HepG2 (cell line): ENCODE data around the gene ATL2. TPM values are rescaled to one million over a fixed set of nuclear protein-coding genes. Genes with fewer than 3 reads are reported as not detected.

Experiments used
- ATAC-seq: fragments of 200-7000 bp; cut with Tn5 transposase; 3 replicates; pipeline ENCODE4 v1.9.1; 2020; ENCODE audit warnings: mild to moderate bottlenecking, moderate library complexity
- BruUV-seq: library from RNA; stranded (reverse); fragments of 400-500 nt; replicated peaks from 2 replicates; lab custom pipeline; 2021; lab: Mats Ljungman, UMichigan
- CTCF ChIA-PET: fragments of 300-600 bp; formaldehyde crosslinking; extraction: SDS; loops from one replicate; lab custom pipeline; 2021; ENCODE audit warnings: low total read pairs, inconsistent platforms, low intra/inter-chr PET ratio; lab: Yijun Ruan, JAX
- POLR2A ChIA-PET: fragments of 350-600 bp; sonication (Branson Sonifier 250); formaldehyde crosslinking; loops from one replicate; lab custom pipeline; 2020; ENCODE audit warnings: antibody characterized with exemption, inconsistent platforms; lab: Yijun Ruan, JAX
- DNase-seq: peaks from one replicate; pipeline ENCODE4 v3.0.0-alpha.2; 2015; ENCODE audit warnings: low spot score
- FAIRE-seq: peaks from 3 replicates; lab custom pipeline; 2011; peaks lifted over from hg19 to GRCh38; lab: Jason Lieb, UNC
- H2AFZ ChIP-seq: one replicate; pipeline ENCODE4 v1.6.1; 2011; ENCODE audit warnings: low read length, inconsistent platforms
- H3K27ac ChIP-seq: fragments of 300-600 bp; 3 replicates; pipeline ENCODE4 v1.8.0; 2011; ENCODE audit warnings: mixed run types, mild to moderate bottlenecking, mixed read lengths, low read length, inconsistent platforms; ENCODE audit not compliant: insufficient read depth; ENCODE audit errors: extremely low read length
- H3K27me3 ChIP-seq, 2 experiments: fragments of 200-600 bp in 1 of 2; 2 replicates in 1 of 2; 3 replicates in 1 of 2; pipeline versions ENCODE4 v1.6.0 to v1.8.0; 2011; ENCODE audit warnings: low read length in 2 of 2, mild to moderate bottlenecking in 2 of 2, moderate library complexity in 2 of 2, inconsistent platforms in 1 of 2; ENCODE audit not compliant: insufficient read depth in 2 of 2, control insufficient read depth in 1 of 2
- H3K36me3 ChIP-seq, 2 experiments: fragments of 200-600 bp in 1 of 2; replicated peaks in 1 of 2; 2 replicates in 1 of 2; 3 replicates in 1 of 2; pipeline versions ENCODE4 v1.5.1 to v1.8.0; 2011; ENCODE audit warnings: low read length in 2 of 2, inconsistent platforms in 1 of 2; ENCODE audit not compliant: insufficient read depth in 2 of 2, control insufficient read depth in 1 of 2
- H3K4me1 ChIP-seq: 2 replicates; pipeline ENCODE4 v1.5.1; 2012; ENCODE audit warnings: low read length, inconsistent platforms; ENCODE audit not compliant: insufficient read depth
- H3K4me2 ChIP-seq: 2 replicates; pipeline ENCODE4 v1.6.0; 2011; ENCODE audit warnings: low read depth, low read length, inconsistent platforms
- H3K4me3 ChIP-seq, 3 experiments: fragments of 200-600 bp in 1 of 3; sonication (generic), shearing (Covaris generic) in 1 of 3; replicated peaks in 1 of 3; 2 replicates each; pipeline ENCODE4 v1.5.1; 2011 to 2016; ENCODE audit warnings: low read length in 3 of 3, inconsistent platforms in 2 of 3, low read depth in 2 of 3, mild to moderate bottlenecking in 2 of 3, control low read depth in 1 of 3, mixed read lengths in 1 of 3; ENCODE audit not compliant: insufficient read depth in 1 of 3
- H3K79me2 ChIP-seq: one replicate; pipeline ENCODE4 v1.6.1; 2011; ENCODE audit warnings: low read length, inconsistent platforms; ENCODE audit not compliant: insufficient read depth
- H3K9ac ChIP-seq: 2 replicates; pipeline ENCODE4 v1.6.0; 2011; ENCODE audit warnings: mild to moderate bottlenecking, low read depth, low read length, inconsistent platforms; ENCODE audit not compliant: insufficient read depth
- H3K9me3 ChIP-seq: 2 replicates; pipeline ENCODE4 v1.5.1; 2012; ENCODE audit warnings: mild to moderate bottlenecking, low read length
- H4K20me1 ChIP-seq: 2 replicates; pipeline ENCODE4 v1.6.0; 2011; ENCODE audit warnings: inconsistent platforms, mild to moderate bottlenecking, low read length, moderate library complexity; ENCODE audit not compliant: insufficient read depth
- CENPX ChIP-seq: sonication (generic); formaldehyde crosslinking; IDR thresholded peaks from 2 replicates; pipeline ENCODE4 v1.9.0; 2021; ENCODE audit warnings: mild to moderate bottlenecking, missing genetic modification reagents, moderate library complexity
- E2F5 ChIP-seq: sonication (generic); formaldehyde crosslinking; conservative IDR thresholded peaks from 2 replicates; pipeline ENCODE4 v1.4.0; 2020; ENCODE audit warnings: missing genetic modification reagents
- EEA1 ChIP-seq: sonication (generic); formaldehyde crosslinking; IDR thresholded peaks from 2 replicates; pipeline ENCODE4 v1.5.1; 2020; ENCODE audit warnings: mild to moderate bottlenecking, missing genetic modification reagents, borderline replicate concordance
- MATR3 ChIP-seq: sonication (generic); formaldehyde crosslinking; IDR thresholded peaks from 2 replicates; pipeline ENCODE4 v1.4.0; 2020; ENCODE audit warnings: missing genetic modification reagents
- MLLT10 ChIP-seq: sonication (generic); formaldehyde crosslinking; IDR thresholded peaks from 2 replicates; pipeline ENCODE4 v1.4.0; 2020; ENCODE audit warnings: missing genetic modification reagents
- NR2F6 ChIP-seq, 2 experiments: IDR thresholded peaks; 2 replicates each; pipeline ENCODE4 v1.6.1; 2016; ENCODE audit warnings: antibody characterized with exemption in 1 of 2, mild to moderate bottlenecking in 1 of 2
- WIZ ChIP-seq: sonication (generic); formaldehyde crosslinking; IDR thresholded peaks from 2 replicates; pipeline ENCODE4 v1.5.1; 2020; ENCODE audit warnings: mild to moderate bottlenecking, missing genetic modification reagents
- ZNF280D ChIP-seq: sonication (generic); formaldehyde crosslinking; IDR thresholded peaks from 2 replicates; pipeline ENCODE4 v1.5.1; 2020; ENCODE audit warnings: mild to moderate bottlenecking, missing genetic modification reagents
- ZNF354B ChIP-seq: sonication (generic); formaldehyde crosslinking; IDR thresholded peaks from 2 replicates; pipeline ENCODE4 v1.8.0; 2022; ENCODE audit warnings: mild to moderate bottlenecking, missing genetic modification reagents
- ZNF709 ChIP-seq: sonication (generic); formaldehyde crosslinking; IDR thresholded peaks from 2 replicates; pipeline ENCODE4 v1.5.0; 2020; ENCODE audit warnings: mild to moderate bottlenecking, missing genetic modification reagents
- ZNF737 ChIP-seq: sonication (generic); formaldehyde crosslinking; IDR thresholded peaks from 2 replicates; pipeline ENCODE4 v1.5.0; 2020; ENCODE audit warnings: missing genetic modification reagents, mild to moderate bottlenecking, borderline replicate concordance
- ZNF784 ChIP-seq: sonication (generic); formaldehyde crosslinking; IDR thresholded peaks from 2 replicates; pipeline ENCODE4 v1.5.1; 2020; ENCODE audit warnings: missing genetic modification reagents, mild to moderate bottlenecking, borderline replicate concordance
- ZNF800 ChIP-seq: sonication (generic); formaldehyde crosslinking; IDR thresholded peaks from 2 replicates; pipeline ENCODE4 v1.4.0; 2020; ENCODE audit warnings: missing genetic modification reagents
- ZSCAN25 ChIP-seq: sonication (generic); formaldehyde crosslinking; IDR thresholded peaks from 2 replicates; pipeline ENCODE4 v1.8.0; 2022; ENCODE audit warnings: mild to moderate bottlenecking, missing genetic modification reagents
- WGBS: methylation state at CpG from one replicate; pipeline ENCODE4 v1.1.6; 2017; ENCODE audit warnings: low lambda C conversion rate; 5-methylcytosine and 5-hydroxymethylcytosine counted together
- in situ Hi-C: cut with HindIII; loops from 2 replicates; pipeline ENCODE4 v1.10.0; 2017; ENCODE audit warnings: low pct_unique_long_range_greater_than_20kb; ENCODE audit not compliant: extremely low pct_ligation_motif_present
- intact Hi-C: fragments of 100-400 bp; cut with micrococcal nuclease; formaldehyde crosslinking; loops from one replicate; pipeline ENCODE4 v1.10.0; 2022; ENCODE audit not compliant: unreplicated experiment
- polyA plus RNA-seq, 8 experiments: library from polyadenylated mRNA; depleted of rRNA in 3 of 8; stranded (reverse) in 7 of 8; unstranded in 1 of 8; fragments of >200 nt; fragmentation: Illumina TruSeq in 4 of 8; extraction: Trizol in 4 of 8; gene quantifications; 2 replicates each; pipeline versions ENCODE4 v1.2.1 to v1.2.3, GENCODE V29; 2011 to 2016; ENCODE audit warnings: low read depth in 4 of 8, missing spikeins in 1 of 8, mixed read lengths in 1 of 8; ENCODE audit not compliant: insufficient read depth in 1 of 8
- total RNA-seq, 5 experiments: library from RNA; depleted of rRNA; stranded (reverse); fragments of >200 nt; fragmentation: Illumina TruSeq; extraction: Trizol; gene quantifications; 2 replicates each; pipeline ENCODE4 v1.2.3, GENCODE V29; 2016; ENCODE audit warnings: low read depth in 1 of 5

ATL2 gene
- total and polyA plus RNA-seq, 2 of the 13 experiments (the other 11 are each of a cell fraction or from before 2014, with no cell fraction given), result 56.5 to 119 TPM

- TF ChIP-seq NR2F6 (IDR thresholded peaks at IDR 0.05) (0 out of 2 replicates have a peak, but pooled peaks have one; percentile 9), NR2F6 (CRISPR knock-in tag; IDR thresholded peaks at IDR 0.05) (peak; percentile 61), ZNF737 (CRISPR knock-in tag) (0 out of 2 replicates have a peak, but pooled peaks have one; percentile 47), ZNF800 (no peak), ZNF784 (CRISPR knock-in tag) (0 out of 2 replicates have a peak, but pooled peaks have one; percentile 48), E2F5 (peak; percentile 77; the same call in 1 of the 2 replicates)
- TF ChIP-seq, all 625 proteins: peak for 286
Observed at GRCh38 chr2:38377050-38377828, at the start of gene ATL2 (continued).

GRCh38 chr2:38423763-38424162 lies 46.7 kb upstream of the ATL2 start:
- ATAC-seq, result no peak
- in situ Hi-C loops, result no loop called here
- FAIRE-seq, result no peak
- H3K36me3 ChIP-seq, result no peaks in the 10 kb centered on the region
- H3K4me3 ChIP-seq, result no peak overlapping the region
- no peaks in the 10 kb centered on the region for H3K79me2 ChIP-seq
- H3K27ac ChIP-seq, result no peak overlapping the region
- ChIA-PET CTCF (no interaction called here), POLR2A (no interaction called here)
- no peak overlapping the region for H3K9ac ChIP-seq
- intact Hi-C loops, result no loop called here
- no peak for TF ChIP-seq MATR3
- no peak for TF ChIP-seq EEA1 (CRISPR knock-in tag)
- TF ChIP-seq ZNF354B (CRISPR knock-in tag), result no peak
- TF ChIP-seq WIZ (CRISPR knock-in tag), result no peak
- TF ChIP-seq CENPX (CRISPR knock-in tag), result no peak
- TF ChIP-seq MLLT10 (CRISPR knock-in tag), result no peak
- TF ChIP-seq ZSCAN25 (CRISPR knock-in tag), result no peak
- TF ChIP-seq ZNF280D, result no peak
- TF ChIP-seq ZNF709 (CRISPR knock-in tag), result no peak
- no peak overlapping the region for H2AFZ ChIP-seq
- no peaks in the 10 kb centered on the region for H4K20me1 ChIP-seq
- DNase-seq, result no peak
- peaks cover 36% of the 10 kb centered on the region for H3K4me1 ChIP-seq
- BruUV-seq, result no TSS peak
- H3K4me2 ChIP-seq, result no peak overlapping the region
- no peaks in the 10 kb centered on the region for H3K9me3 ChIP-seq
- 9% methylated on average over 3 of the region's 3 CpGs for WGBS
- peaks cover 0 to 19% of the 10 kb centered on the region in 2 experiments; a peak in 2 of 5 replicates for H3K27me3 ChIP-seq
